Adrenal gland (tissue), 12 donors: ENCODE data around the gene MAP2K5. TPM values are rescaled to one million over a fixed set of nuclear protein-coding genes. Genes with fewer than 3 reads are reported as not detected.

Experiments
- DNase-seq, 7 donors: peaks; one replicate each; pipeline ENCODE4 v3.0.0-alpha.2; 2019 to 2020
- H3K27ac ChIP-seq, 5 donors: fragments of 200-600 bp; sonication (generic) in 4 of 5; 1 replicate in 3 of 5; 2 replicates in 2 of 5; pipeline versions ENCODE4 v1.5.1 to v1.8.0; 2016 to 2020; ENCODE audit warnings: mild to moderate bottlenecking in 1 of 5
- H3K27me3 ChIP-seq: fragments of 200-600 bp; 2 replicates; pipeline ENCODE4 v1.8.0; 2021
- H3K36me3 ChIP-seq, 2 donors: fragments of 200-600 bp; replicated peaks in 1 of 2; 1 replicate in 1 of 2; 2 replicates in 1 of 2; pipeline versions ENCODE4 v1.5.1 to v1.8.0; 2018 to 2022
- H3K4me1 ChIP-seq, 2 donors: fragments of 200-600 bp; replicated peaks in 1 of 2; 1 replicate in 1 of 2; 2 replicates in 1 of 2; pipeline versions ENCODE4 v1.5.1 to v1.8.0; 2018 to 2021
- H3K4me3 ChIP-seq, 4 donors: fragments of 200-600 bp; sonication (generic) in 3 of 4; one replicate each; pipeline ENCODE4 v1.5.1; 2016 to 2018
- H3K9me3 ChIP-seq, 3 donors: fragments of 200-600 bp; sonication (generic) in 1 of 3; replicated peaks in 1 of 3; 1 replicate in 2 of 3; 2 replicates in 1 of 3; pipeline versions ENCODE4 v1.5.1 to v1.8.0; 2016 to 2021
- CTCF ChIP-seq, 6 experiments: fragments of 450-650 bp in 4 of 6; fragments of 200-600 bp in 2 of 6; sonication (generic) in 1 of 6; IDR thresholded peaks; 1 replicate in 5 of 6; 2 replicates in 1 of 6; pipeline versions ENCODE4 v1.5.1 to v1.8.0; 2016 to 2021; ENCODE audit warnings: antibody characterized with exemption in 6 of 6, mild to moderate bottlenecking in 2 of 6, moderate library complexity in 1 of 6
- POLR2A ChIP-seq, 2 donors: fragments of 450-650 bp; IDR thresholded peaks; one replicate each; pipeline ENCODE4 v1.6.1; 2017; ENCODE audit warnings: antibody characterized with exemption in 2 of 2, mild to moderate bottlenecking in 2 of 2, moderate library complexity in 1 of 2
- WGBS, 4 donors: extraction: QIAGEN DNeasy Blood & Tissue Kit in 2 of 4; methylation state at CpG; one replicate each; pipeline versions ENCODE4 v1.1.5 to v1.1.7; 2013 to 2017; 5-methylcytosine and 5-hydroxymethylcytosine counted together
- intact Hi-C, 2 donors: fragments of 100-400 bp; cut with DNase I; formaldehyde crosslinking; loops; one replicate each; pipeline versions ENCODE4 v1.14.1 to v1.15.0; 2022 to 2023
- polyA plus RNA-seq, 3 donors: library from polyadenylated mRNA; stranded (reverse); fragments of 200-250 nt in 2 of 3; fragments of 350-450 nt in 1 of 3; fragmentation: Illumina TruSeq in 1 of 3; extraction: RNeasy Lipid Tissue Mini Kit (QIAGEN cat#74804) in 1 of 3; gene quantifications; one replicate each; pipeline ENCODE4 v1.2.3, GENCODE V29; 2013 to 2014
- total RNA-seq, 9 donors: library from RNA; depleted of rRNA in 4 of 9; stranded (reverse); fragments of >200 nt in 4 of 9; fragments of 120-200 nt in 1 of 9; fragmentation: NEBNext Ultra II Directional in 1 of 9; extraction: Animal tissue kit (Norgen Biotek cat#: 25700) in 1 of 9; gene quantifications; one replicate each; pipeline versions ENCODE4 v1.1.0 to v1.2.4, GENCODE V29; 2013 to 2023
- donor health status: healthy with polysubstance abuse.
- donor health status: Bipolar disorder and iron deficiency.
- donor health status: DM: yes; HTN: yes; CAD: no.
- donor health status: DM: no; HTN: no; CAD: no.
- donor health status: DM: no; HTN: no; CAD: no.
- donor health status: DM: yes; HTN: yes; CAD: no.

Gene MAP2K5
- total and polyA plus RNA-seq, 12 donors, result 10.3 to 33.8 (median 17.0) TPM

- WGBS, 4 donors, result 93 to 98% (median 93%) methylated on average over 4 of the region's 4 CpGs
- Histone ChIP-seq H3K4me1 (no peaks in the 10 kb centered on the region), H3K36me3 (no peaks in the 10 kb centered on the region), H3K9me3 (no peaks in the 10 kb centered on the region), H3K27me3 (no peaks in the 10 kb centered on the region), H3K27ac (no peak overlapping the region), H3K4me3 (no peak overlapping the region)
- intact Hi-C loops, result no loop called here
- TF ChIP-seq CTCF (IDR thresholded peaks at IDR 0.05) (no peak), POLR2A (IDR thresholded peaks at IDR 0.05) (no peak)
- DNase-seq, result no peak
Observed at GRCh38 chr15:67708500-67708899, 166.0 kb downstream of the MAP2K5 start.

- WGBS, 4 donors, result 69 to 87% (median 82%) methylated on average over 2 of the region's 2 CpGs
- intact Hi-C loops, result no loop called here
- no peak for TF ChIP-seq POLR2A (IDR thresholded peaks at IDR 0.05)
- TF ChIP-seq CTCF (IDR thresholded peaks at IDR 0.05), result no peak
- Histone ChIP-seq H3K36me3 (no peaks in the 10 kb centered on the region), H3K9me3 (no peaks in the 10 kb centered on the region), H3K27ac (no peak overlapping the region), H3K4me1 (no peaks in the 10 kb centered on the region), H3K4me3 (no peak overlapping the region), H3K27me3 (no peaks in the 10 kb centered on the region)
- DNase-seq, result no peak
Observed at GRCh38 chr15:67715170-67715569, 172.7 kb downstream of the MAP2K5 start.

- Histone ChIP-seq H3K27me3 (no peaks in the 10 kb centered on the region), H3K36me3 (no peaks in the 10 kb centered on the region), H3K4me1 (no peaks in the 10 kb centered on the region), H3K9me3 (no peaks in the 10 kb centered on the region), H3K27ac (no peak overlapping the region), H3K4me3 (no peak overlapping the region)
- DNase-seq, result no peak
- 93 to 97% (median 94%) methylated on average over 4 of the region's 4 CpGs for WGBS, 4 donors
- no peak for TF ChIP-seq CTCF (IDR thresholded peaks at IDR 0.05)
- no peak for TF ChIP-seq POLR2A (IDR thresholded peaks at IDR 0.05)
- intact Hi-C loops, result no loop called here
Observed at GRCh38 chr15:67716171-67716570, 173.7 kb downstream of the MAP2K5 start.

- 95 to 100% (median 99%) methylated on average over 1 of the region's 1 CpG for WGBS, 4 donors
Observed at GRCh38 chr15:67717776-67718175, 175.3 kb downstream of the MAP2K5 start.

More at GRCh38 chr15:67717776-67718175, 175.3 kb downstream of the MAP2K5 start:
- intact Hi-C loops, result no loop called here
- Histone ChIP-seq H3K4me3 (no peak overlapping the region), H3K36me3 (no peaks in the 10 kb centered on the region), H3K4me1 (no peaks in the 10 kb centered on the region), H3K27ac (no peak overlapping the region), H3K9me3 (no peaks in the 10 kb centered on the region), H3K27me3 (no peaks in the 10 kb centered on the region)
- DNase-seq, result no peak
- TF ChIP-seq CTCF (IDR thresholded peaks at IDR 0.05) (no peak), POLR2A (IDR thresholded peaks at IDR 0.05) (no peak)
